A549 (cell line): Measurements from ENCODE around the gene TNNC1.

Source experiments
- BHLHE40 ChIP-seq: IDR thresholded peaks from 2 replicates; pipeline ENCODE4 v1.6.1; 2012; ENCODE audit warnings: low read depth, low read length, inconsistent platforms
- CBX8 ChIP-seq: fragments of 200-600 bp; sonication (generic); IDR thresholded peaks from 2 replicates; pipeline ENCODE4 v1.6.1; 2016
- CEBPB ChIP-seq, 2 experiments: fragments of >200 bp in 1 of 2; sonication (Bioruptor Twin) in 1 of 2; formaldehyde crosslinking in 1 of 2; IDR thresholded peaks; 2 replicates each; pipeline ENCODE4 v1.6.1; 2012 to 2016
- CHD4 ChIP-seq: fragments of 200-600 bp; sonication (generic); IDR thresholded peaks from 2 replicates; pipeline ENCODE4 v1.6.1; 2016; ENCODE audit warnings: antibody characterized with exemption, mild to moderate bottlenecking, borderline replicate concordance
- ESRRA ChIP-seq: fragments of 150-350 bp; IDR thresholded peaks from 2 replicates; pipeline ENCODE4 v1.6.1; 2014; ENCODE audit warnings: mild to moderate bottlenecking, low read length, borderline replicate concordance
- JUN ChIP-seq, 2 experiments: fragments of >200 bp; sonication (Bioruptor Twin); formaldehyde crosslinking; IDR thresholded peaks; 2 replicates in 1 of 2; 3 replicates in 1 of 2; pipeline ENCODE4 v1.6.1; 2016 to 2017
- NFE2L2 ChIP-seq: fragments of 150-350 bp; conservative IDR thresholded peaks from 2 replicates; pipeline ENCODE4 v1.6.1; 2014; ENCODE audit warnings: low read length
- RCOR1 ChIP-seq: fragments of 150-350 bp; IDR thresholded peaks from 2 replicates; pipeline ENCODE4 v1.6.1; 2014; ENCODE audit warnings: antibody characterized with exemption, low read length, low read depth
- RFX5 ChIP-seq: fragments of 450-650 bp; IDR thresholded peaks from 2 replicates; pipeline ENCODE4 v1.7.1; 2014; ENCODE audit warnings: antibody characterized with exemption, mild to moderate bottlenecking, moderate library complexity
- TF ChIP-seq, protein P1 (sequence below): fragments of >200 bp; sonication (Bioruptor Twin); formaldehyde crosslinking; IDR thresholded peaks from 3 replicates; pipeline ENCODE4 v1.5.1; 2016
- TF ChIP-seq, protein P2 (sequence below): fragments of 200-600 bp; sonication (generic); IDR thresholded peaks from 2 replicates; pipeline ENCODE4 v1.6.1; 2016; ENCODE audit warnings: antibody characterized with exemption, mild to moderate bottlenecking, moderate library complexity

DNA sequence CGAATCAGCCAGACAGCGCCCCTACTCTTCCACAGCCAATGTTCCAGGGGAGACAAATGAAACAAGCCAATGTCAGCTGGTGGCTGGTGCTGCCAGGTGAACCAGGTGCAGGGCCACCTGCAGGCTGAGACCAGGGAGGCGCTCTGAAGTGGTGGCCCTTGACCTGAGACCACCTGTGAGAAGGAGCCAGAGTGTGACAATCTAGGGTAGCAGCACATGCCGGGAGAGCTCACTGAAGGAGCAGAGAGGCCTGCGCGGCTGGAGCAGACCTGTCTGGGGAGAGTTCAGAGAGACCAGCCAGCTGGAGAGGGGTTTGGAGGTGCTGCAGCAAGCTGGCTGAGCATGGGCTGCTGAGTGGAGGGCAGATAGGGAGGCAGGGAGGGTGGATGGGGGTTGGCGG, 40.6 kb upstream of the TNNC1 start:
- TF ChIP-seq BHLHE40 (no peak), CHD4 (no peak), CEBPB (IDR thresholded peaks at IDR 0.05) (no peak), JUN (IDR thresholded peaks at IDR 0.05) (no peak), ESRRA (no peak), RCOR1 (no peak), NFE2L2 (no peak), CBX8 (no peak), RFX5 (no peak)
- TF ChIP-seq, protein P1, sequence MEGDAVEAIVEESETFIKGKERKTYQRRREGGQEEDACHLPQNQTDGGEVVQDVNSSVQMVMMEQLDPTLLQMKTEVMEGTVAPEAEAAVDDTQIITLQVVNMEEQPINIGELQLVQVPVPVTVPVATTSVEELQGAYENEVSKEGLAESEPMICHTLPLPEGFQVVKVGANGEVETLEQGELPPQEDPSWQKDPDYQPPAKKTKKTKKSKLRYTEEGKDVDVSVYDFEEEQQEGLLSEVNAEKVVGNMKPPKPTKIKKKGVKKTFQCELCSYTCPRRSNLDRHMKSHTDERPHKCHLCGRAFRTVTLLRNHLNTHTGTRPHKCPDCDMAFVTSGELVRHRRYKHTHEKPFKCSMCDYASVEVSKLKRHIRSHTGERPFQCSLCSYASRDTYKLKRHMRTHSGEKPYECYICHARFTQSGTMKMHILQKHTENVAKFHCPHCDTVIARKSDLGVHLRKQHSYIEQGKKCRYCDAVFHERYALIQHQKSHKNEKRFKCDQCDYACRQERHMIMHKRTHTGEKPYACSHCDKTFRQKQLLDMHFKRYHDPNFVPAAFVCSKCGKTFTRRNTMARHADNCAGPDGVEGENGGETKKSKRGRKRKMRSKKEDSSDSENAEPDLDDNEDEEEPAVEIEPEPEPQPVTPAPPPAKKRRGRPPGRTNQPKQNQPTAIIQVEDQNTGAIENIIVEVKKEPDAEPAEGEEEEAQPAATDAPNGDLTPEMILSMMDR: no peak
- TF ChIP-seq, protein P2, sequence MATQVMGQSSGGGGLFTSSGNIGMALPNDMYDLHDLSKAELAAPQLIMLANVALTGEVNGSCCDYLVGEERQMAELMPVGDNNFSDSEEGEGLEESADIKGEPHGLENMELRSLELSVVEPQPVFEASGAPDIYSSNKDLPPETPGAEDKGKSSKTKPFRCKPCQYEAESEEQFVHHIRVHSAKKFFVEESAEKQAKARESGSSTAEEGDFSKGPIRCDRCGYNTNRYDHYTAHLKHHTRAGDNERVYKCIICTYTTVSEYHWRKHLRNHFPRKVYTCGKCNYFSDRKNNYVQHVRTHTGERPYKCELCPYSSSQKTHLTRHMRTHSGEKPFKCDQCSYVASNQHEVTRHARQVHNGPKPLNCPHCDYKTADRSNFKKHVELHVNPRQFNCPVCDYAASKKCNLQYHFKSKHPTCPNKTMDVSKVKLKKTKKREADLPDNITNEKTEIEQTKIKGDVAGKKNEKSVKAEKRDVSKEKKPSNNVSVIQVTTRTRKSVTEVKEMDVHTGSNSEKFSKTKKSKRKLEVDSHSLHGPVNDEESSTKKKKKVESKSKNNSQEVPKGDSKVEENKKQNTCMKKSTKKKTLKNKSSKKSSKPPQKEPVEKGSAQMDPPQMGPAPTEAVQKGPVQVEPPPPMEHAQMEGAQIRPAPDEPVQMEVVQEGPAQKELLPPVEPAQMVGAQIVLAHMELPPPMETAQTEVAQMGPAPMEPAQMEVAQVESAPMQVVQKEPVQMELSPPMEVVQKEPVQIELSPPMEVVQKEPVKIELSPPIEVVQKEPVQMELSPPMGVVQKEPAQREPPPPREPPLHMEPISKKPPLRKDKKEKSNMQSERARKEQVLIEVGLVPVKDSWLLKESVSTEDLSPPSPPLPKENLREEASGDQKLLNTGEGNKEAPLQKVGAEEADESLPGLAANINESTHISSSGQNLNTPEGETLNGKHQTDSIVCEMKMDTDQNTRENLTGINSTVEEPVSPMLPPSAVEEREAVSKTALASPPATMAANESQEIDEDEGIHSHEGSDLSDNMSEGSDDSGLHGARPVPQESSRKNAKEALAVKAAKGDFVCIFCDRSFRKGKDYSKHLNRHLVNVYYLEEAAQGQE: no peak
